Measurements from ENCODE around the gene CASZ1. TPM values are rescaled to one million over a fixed set of nuclear protein-coding genes. Genes with fewer than 3 reads are reported as not detected.

Gene CASZ1
- total RNA-seq, 6 donors from 2014 or later, result 39.7 to 112 (median 60.8) TPM

DNA sequence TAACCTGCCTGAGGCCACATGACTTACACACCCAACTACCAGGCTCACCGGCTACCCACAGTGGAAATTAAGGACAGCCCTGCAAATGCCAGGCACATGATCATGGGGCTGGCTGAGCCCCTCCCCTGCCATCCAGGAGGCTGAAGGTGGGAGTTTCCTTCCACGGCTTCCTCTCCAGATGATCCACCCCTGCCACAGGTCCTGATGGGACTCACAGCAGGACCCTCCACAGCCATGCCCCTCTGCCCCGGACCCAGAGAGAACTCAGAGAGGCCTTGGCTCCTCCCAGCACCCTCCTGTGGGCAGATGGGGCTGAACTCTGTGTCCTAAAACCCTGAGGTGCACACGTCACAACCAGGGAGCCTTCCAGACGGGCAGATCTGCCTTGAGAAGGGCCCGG, 29.1 kb upstream of the CASZ1 start:
- H3K9me3 ChIP-seq, result no peaks in the 10 kb centered on the region
- DNase-seq (no peak), ATAC-seq (ENCODE audit: low FRiP score in 2 of 2) (no peak)
- TF ChIP-seq EP300 (IDR thresholded peaks at IDR 0.05) (no peak), POLR2AphosphoS5 (IDR thresholded peaks at IDR 0.05) (no peak), POLR2A (IDR thresholded peaks at IDR 0.05) (no peak)
- TF ChIP-seq, protein P1, sequence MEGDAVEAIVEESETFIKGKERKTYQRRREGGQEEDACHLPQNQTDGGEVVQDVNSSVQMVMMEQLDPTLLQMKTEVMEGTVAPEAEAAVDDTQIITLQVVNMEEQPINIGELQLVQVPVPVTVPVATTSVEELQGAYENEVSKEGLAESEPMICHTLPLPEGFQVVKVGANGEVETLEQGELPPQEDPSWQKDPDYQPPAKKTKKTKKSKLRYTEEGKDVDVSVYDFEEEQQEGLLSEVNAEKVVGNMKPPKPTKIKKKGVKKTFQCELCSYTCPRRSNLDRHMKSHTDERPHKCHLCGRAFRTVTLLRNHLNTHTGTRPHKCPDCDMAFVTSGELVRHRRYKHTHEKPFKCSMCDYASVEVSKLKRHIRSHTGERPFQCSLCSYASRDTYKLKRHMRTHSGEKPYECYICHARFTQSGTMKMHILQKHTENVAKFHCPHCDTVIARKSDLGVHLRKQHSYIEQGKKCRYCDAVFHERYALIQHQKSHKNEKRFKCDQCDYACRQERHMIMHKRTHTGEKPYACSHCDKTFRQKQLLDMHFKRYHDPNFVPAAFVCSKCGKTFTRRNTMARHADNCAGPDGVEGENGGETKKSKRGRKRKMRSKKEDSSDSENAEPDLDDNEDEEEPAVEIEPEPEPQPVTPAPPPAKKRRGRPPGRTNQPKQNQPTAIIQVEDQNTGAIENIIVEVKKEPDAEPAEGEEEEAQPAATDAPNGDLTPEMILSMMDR (IDR thresholded peaks at IDR 0.05), result no peak
- no peaks in the 10 kb centered on the region for H3K4me1 ChIP-seq
- no peak overlapping the region for H3K4me3 ChIP-seq
- no peaks in the 10 kb centered on the region for H3K36me3 ChIP-seq
- WGBS, 2 donors, result 64 to 75% methylated on average over 2 to 6 of the region's 6 CpGs
- no peaks in the 10 kb centered on the region for H3K27me3 ChIP-seq
- no peak overlapping the region for H3K27ac ChIP-seq

DNA sequence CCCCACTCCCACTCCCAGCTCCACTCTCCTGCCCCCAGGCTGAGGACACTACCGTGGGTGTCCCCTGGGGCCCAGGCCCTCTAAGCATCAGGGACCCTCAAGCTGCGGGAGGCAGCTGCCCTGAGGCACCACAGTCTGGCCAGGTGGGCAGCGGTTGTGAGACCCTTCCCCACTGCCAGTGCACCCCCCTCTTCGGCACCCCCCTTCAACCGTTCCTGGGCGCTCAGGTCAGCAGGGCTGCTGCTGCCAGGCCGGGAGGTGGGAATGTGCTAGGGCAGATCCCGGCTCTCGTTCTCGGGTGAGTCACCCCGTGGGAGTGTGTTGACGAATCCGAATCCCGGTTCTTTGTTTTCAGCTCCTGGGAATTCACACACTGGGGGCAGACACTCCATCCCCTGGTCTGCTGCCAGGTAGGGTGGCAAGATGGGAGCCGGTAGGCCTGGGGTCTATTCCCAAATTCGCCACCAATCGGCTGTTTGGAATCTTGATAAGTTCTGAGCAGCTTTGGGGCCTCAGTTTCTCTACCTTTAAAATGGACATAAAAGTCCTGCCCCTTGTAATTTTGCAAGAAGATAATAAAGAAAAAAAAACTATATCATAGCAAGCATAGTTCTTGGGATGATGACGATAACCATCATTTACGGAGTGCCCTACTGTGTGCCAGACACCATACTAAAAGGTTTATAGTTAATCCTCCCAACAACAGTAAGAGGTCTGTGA, 28.5 kb upstream of the CASZ1 start:
- H3K27ac ChIP-seq, result no peak overlapping the region
- ATAC-seq (ENCODE audit: low FRiP score in 2 of 2), result no peak
- no peaks in the 10 kb centered on the region for H3K27me3 ChIP-seq
- DNase-seq, result no peak
- H3K9me3 ChIP-seq, result no peaks in the 10 kb centered on the region
- no peak for TF ChIP-seq EP300 (IDR thresholded peaks at IDR 0.05)
- TF ChIP-seq POLR2A (IDR thresholded peaks at IDR 0.05), result no peak
- TF ChIP-seq, protein P1 (IDR thresholded peaks at IDR 0.05), result no peak
- TF ChIP-seq POLR2AphosphoS5 (IDR thresholded peaks at IDR 0.05), result no peak
- no peaks in the 10 kb centered on the region for H3K36me3 ChIP-seq
- 78 to 80% methylated on average over 14 to 19 of the region's 19 CpGs for WGBS, 2 donors
- no peak overlapping the region for H3K4me3 ChIP-seq
- no peaks in the 10 kb centered on the region for H3K4me1 ChIP-seq

DNA sequence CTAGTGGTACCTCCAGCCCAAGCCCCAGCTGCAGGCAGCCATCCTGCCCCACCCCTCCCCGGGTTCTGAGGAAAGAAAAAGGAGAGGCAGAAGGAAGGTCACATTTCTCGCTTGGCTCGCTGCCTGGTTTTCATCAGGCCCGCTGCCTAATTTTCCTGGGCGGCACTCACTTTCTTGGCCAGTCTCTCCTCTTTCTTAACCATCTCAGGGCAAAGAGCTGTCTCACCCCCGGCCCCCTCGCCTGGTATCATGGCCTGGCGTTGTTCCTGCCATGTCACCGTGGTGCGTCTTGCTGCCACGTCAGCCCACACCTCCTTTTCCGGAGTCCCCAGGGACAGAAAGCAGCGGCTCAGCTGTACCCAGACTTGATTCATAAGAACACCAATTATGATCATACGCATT, 26.6 kb upstream of the CASZ1 start:
- no peaks in the 10 kb centered on the region for H3K36me3 ChIP-seq
- H3K27ac ChIP-seq, result no peak overlapping the region
- DNase-seq (no peak), ATAC-seq (ENCODE audit: low FRiP score in 2 of 2) (no peak)
- 75 to 76% methylated on average over 14 of the region's 14 CpGs for WGBS, 2 donors
- no peak overlapping the region for H3K4me3 ChIP-seq
- no peak for TF ChIP-seq POLR2AphosphoS5 (IDR thresholded peaks at IDR 0.05)
- H3K27me3 ChIP-seq, result no peaks in the 10 kb centered on the region
- peaks cover 0 to 4% (median 0%) of the 10 kb centered on the region in 4 donors for H3K4me1 ChIP-seq
- H3K9me3 ChIP-seq, result no peaks in the 10 kb centered on the region

DNA sequence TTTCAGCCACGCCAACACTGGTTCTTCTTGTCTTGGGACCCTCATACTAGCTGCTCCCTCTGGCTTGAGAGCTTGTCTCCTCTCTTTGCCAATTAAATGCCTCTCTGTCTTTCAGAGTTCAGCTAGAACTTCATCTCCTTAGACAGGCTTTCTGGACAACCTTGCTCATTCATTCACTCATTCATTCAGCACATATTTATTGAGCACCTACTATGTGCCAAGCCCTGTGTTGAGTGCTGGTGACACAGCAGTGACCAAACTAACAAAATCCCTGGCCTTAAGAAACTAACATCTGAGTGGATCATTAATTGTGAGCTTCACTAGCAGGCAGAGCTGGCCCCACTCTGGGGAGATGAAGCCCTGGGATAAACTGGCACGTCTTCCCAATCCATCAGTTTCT, 24.9 kb upstream of the CASZ1 start:
- Histone ChIP-seq H3K4me1 (peaks cover 0 to 4% (median 0%) of the 10 kb centered on the region in 4 donors), H3K27ac (no peak overlapping the region), H3K9me3 (no peaks in the 10 kb centered on the region), H3K36me3 (no peaks in the 10 kb centered on the region), H3K27me3 (no peaks in the 10 kb centered on the region), H3K4me3 (no peak overlapping the region)
- no peak for DNase-seq
- ATAC-seq (ENCODE audit: low FRiP score in 2 of 2), result no peak
- 88 to 100% methylated on average over 2 of the region's 2 CpGs for WGBS, 2 donors
- TF ChIP-seq POLR2A (IDR thresholded peaks at IDR 0.05) (no peak), POLR2AphosphoS5 (IDR thresholded peaks at IDR 0.05) (no peak), EP300 (IDR thresholded peaks at IDR 0.05) (no peak)
- TF ChIP-seq, protein P1 (IDR thresholded peaks at IDR 0.05), result no peak

DNA sequence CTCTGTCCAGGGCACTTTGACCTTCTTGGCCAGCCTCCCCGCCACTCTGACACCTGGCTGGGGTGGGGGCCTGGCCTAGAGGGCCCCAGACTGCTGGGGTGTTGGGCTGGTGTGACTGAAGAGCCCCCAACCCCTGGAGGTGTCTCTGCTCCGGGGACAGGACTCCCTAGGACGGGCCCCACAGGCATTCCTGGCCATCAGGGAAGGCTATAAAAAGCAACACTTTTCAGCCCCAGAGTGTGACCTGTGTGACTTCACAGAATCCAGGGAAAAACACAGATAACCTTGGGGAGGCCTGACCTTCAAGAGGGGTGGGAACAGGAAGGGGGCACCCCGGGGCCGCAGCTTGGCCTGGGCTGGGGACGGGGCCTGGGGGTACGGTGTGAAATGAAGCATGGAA, 24.0 kb upstream of the CASZ1 start:
- H3K36me3 ChIP-seq, result no peaks in the 10 kb centered on the region
- no peak for ATAC-seq (ENCODE audit: low FRiP score in 2 of 2)
- peaks cover 0 to 5% (median 2%) of the 10 kb centered on the region in 4 donors for H3K4me1 ChIP-seq
- DNase-seq, result no peak
- H3K27ac ChIP-seq, result no peak overlapping the region
- H3K4me3 ChIP-seq, result no peak overlapping the region
- no peaks in the 10 kb centered on the region for H3K27me3 ChIP-seq
- 82 to 93% methylated on average over 6 to 7 of the region's 7 CpGs for WGBS, 2 donors
- TF ChIP-seq POLR2AphosphoS5 (IDR thresholded peaks at IDR 0.05) (no peak), EP300 (IDR thresholded peaks at IDR 0.05) (no peak), POLR2A (IDR thresholded peaks at IDR 0.05) (no peak)
- TF ChIP-seq, protein P1 (IDR thresholded peaks at IDR 0.05), result no peak
- no peaks in the 10 kb centered on the region for H3K9me3 ChIP-seq
